Amygdala (tissue), 56 donors: ENCODE measurements around the gene ACTN2.

Experiments
- DNase-seq, 56 donors: peaks; one replicate each; lab custom pipeline; 2025; lab: John Stamatoyannopoulos, UW

ACTN2 gene

GRCh38 chr1:236689713-236690569 is 3.6 kb downstream of the ACTN2 start:
- no peak for DNase-seq

- no peak for DNase-seq
Observed at GRCh38 chr1:236691348-236691747, 5.0 kb downstream of the ACTN2 start.

GRCh38 chr1:236692128-236692527 is 5.8 kb downstream of the ACTN2 start:
- no peak for DNase-seq

GRCh38 chr1:236692742-236693141 is 6.4 kb downstream of the ACTN2 start:
- DNase-seq: peak in 24 of 56 donors; percentile 13 to 74 (median 42)

- DNase-seq: no peak
Observed at GRCh38 chr1:236699366-236699765, 13.1 kb downstream of the ACTN2 start.

- no peak for DNase-seq
Observed at GRCh38 chr1:236700903-236701302, 14.6 kb downstream of the ACTN2 start.

- no peak for DNase-seq
Observed at GRCh38 chr1:236701782-236702181, 15.5 kb downstream of the ACTN2 start.

- DNase-seq: no peak
Observed at GRCh38 chr1:236702791-236703394, 16.6 kb downstream of the ACTN2 start.

- no peak for DNase-seq
Observed at GRCh38 chr1:236705771-236706170, 19.5 kb downstream of the ACTN2 start.

- DNase-seq: no peak
Observed at GRCh38 chr1:236706183-236706582, 19.9 kb downstream of the ACTN2 start.

- DNase-seq: no peak
Observed at GRCh38 chr1:236710328-236710892, 24.1 kb downstream of the ACTN2 start.

- DNase-seq: peak in 25 of 56 donors; percentile 4 to 49 (median 18)
Observed at GRCh38 chr1:236716160-236716559, 29.9 kb downstream of the ACTN2 start.

- no peak for DNase-seq
Observed at GRCh38 chr1:236717811-236718210, 31.5 kb downstream of the ACTN2 start.

- DNase-seq: no peak
Observed at GRCh38 chr1:236718328-236718727, 32.0 kb downstream of the ACTN2 start.

- no peak for DNase-seq
Observed at GRCh38 chr1:236720206-236720605, 33.9 kb downstream of the ACTN2 start.

GRCh38 chr1:236720611-236721010 is 34.3 kb downstream of the ACTN2 start:
- DNase-seq: no peak

GRCh38 chr1:236724049-236724448 is 37.8 kb downstream of the ACTN2 start:
- DNase-seq: no peak

- no peak for DNase-seq
Observed at GRCh38 chr1:236724506-236724905, 38.2 kb downstream of the ACTN2 start.

- DNase-seq: no peak
Observed at GRCh38 chr1:236725668-236726067, 39.4 kb downstream of the ACTN2 start.

- no peak for DNase-seq
Observed at GRCh38 chr1:236727521-236727920, 41.2 kb downstream of the ACTN2 start.

- DNase-seq: no peak
Observed at GRCh38 chr1:236728752-236729151, 42.5 kb downstream of the ACTN2 start.

- DNase-seq: no peak
Observed at GRCh38 chr1:236733653-236734052, 47.4 kb downstream of the ACTN2 start.
